C4-2B (cell line): ENCODE results near the gene WHRN.

Experiments
- CTCF ChIP-seq: fragments of 450-650 bp; conservative IDR thresholded peaks from 2 replicates; pipeline ENCODE4 v1.5.1; 2017; ENCODE audit warnings: mild to moderate bottlenecking
- ZFX ChIP-seq: fragments of 450-650 bp; IDR thresholded peaks from 2 replicates; pipeline ENCODE4 v1.6.1; 2017

- no peak for TF ChIP-seq CTCF
- no peak for TF ChIP-seq ZFX
These were observed 103.9 kb downstream of the WHRN start for GRCh38 chr9:114401344-114401743.
